Karpas-422 (cell line): ENCODE measurements around the gene ZCCHC9. TPM values are rescaled to one million over a fixed set of nuclear protein-coding genes. Genes with fewer than 3 reads are reported as not detected.

Source experiments
- total RNA-seq: library from RNA; depleted of rRNA; stranded (reverse); fragments of >200 nt; shearing (Covaris generic); gene quantifications from 2 replicates; pipeline ENCODE4 v1.2.3, GENCODE V29; 2014; ENCODE audit warnings: low replicate concordance; rRNA removed

ZCCHC9 gene
- total RNA-seq, 1 experiment from 2014 or later, result 48.0 TPM

Other genes starting within 250 kb of the ZCCHC9 start
- not detected in 2 replicates for gene CKMT2, start 68.3 kb upstream of the ZCCHC9 start, total RNA-seq
- gene ACOT12, start 92.5 kb downstream of the ZCCHC9 start, total RNA-seq, result 0.18 and 0.26 TPM in 2 replicates